ENCODE data around the gene GIGYF1.

GIGYF1 gene

GRCh38 chr7:100683659-100684533 is 10.2 kb downstream of the GIGYF1 start:
- DNase-seq, result no peak

DNA sequence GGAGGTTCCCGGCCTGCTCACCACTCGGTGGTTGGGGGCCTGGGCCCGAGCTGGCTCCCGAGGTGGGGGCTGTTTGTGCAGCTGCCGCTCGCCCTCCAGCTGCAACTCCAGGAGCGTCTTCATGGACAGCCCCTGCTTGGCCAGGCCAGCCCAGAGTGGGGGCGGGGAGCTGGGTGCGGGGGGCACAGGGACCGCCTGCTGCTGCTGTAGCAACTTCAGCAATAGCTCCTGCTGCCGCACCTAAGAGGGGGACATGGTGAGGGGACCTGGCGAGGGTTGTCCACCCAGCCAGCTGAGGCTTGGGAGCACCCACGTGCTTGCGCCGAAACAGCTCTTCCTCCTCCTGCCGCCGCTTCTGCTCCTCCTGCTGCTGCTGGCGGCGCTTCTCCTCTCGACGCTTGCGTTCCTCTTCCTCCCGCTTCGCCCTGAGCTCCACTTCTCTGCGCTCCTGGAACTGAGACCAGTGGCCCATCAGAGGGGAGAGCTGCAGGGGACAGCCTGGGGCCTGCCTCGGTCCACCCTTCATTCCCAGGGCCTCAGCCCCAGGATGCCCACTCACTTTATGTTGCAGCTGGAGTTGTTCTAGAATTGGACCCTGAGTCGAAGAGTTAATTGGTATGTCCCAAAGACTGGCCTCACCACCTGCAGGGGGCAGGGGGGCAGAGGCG is 10.9 kb downstream of the GIGYF1 start:
- no peak for DNase-seq

DNA sequence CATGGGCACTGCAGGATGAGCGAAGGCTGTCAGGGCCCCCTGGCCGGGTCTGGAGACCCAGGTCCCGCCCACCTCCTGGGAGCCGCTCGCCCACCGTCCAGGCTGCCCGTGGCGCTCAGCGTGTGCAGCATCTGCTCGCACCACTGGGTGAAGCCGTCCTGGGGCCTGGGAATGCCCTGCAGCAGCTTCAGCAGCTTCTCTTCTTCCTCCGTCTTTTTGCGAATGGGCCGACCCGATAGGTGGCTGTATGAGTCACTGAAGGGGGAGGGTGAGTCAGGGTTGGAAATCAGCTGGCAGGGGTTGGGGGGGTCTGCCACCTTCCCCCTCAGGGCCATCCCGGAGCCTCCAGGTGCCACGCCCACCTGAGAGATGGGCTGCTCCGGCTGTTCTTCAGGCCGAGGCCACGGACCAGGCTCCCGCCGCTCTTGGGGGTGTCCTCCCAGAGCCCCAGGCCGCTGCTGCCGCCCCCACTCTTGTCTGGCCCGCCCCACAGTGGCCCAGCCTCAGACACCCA is 11.8 kb downstream of the GIGYF1 start:
- DNase-seq, result no peak

DNA sequence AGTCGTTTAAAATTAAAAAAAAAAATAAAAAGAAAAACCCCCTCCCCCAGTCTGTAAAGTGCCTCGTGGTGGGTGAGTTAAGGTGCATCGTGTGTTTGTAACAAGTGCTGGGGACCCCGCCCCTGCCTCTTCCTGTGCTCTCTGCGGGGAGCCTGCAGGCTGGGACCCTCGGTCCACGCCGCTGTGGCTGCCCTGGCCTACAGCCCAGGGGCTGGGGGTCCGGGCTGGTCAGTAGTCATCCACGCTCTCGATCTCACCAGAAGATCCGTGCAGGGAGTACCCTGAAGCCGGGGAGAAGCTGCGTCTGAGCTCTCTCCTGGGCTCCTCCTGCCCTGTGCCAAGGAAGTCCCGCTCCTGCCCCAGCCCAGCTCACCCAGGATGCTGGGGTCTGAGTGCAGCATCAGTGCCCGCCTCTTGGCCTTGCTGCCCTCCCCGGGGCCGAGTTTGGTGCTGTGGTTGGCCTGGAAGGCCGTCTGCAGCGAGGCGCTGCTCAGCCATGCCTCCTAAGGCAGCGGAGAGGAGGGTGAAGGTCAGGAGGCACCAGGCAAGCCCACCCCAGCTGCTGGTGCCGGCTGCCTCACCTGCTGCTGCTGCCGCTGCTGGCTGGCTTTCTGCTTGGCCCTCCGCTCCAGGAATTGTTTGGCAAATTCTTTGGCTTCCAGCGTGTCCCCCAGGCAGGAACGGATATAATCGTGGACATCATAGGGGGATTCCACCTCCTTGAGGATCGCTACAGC is 12.4 kb downstream of the GIGYF1 start:
- no peak for DNase-seq

DNA sequence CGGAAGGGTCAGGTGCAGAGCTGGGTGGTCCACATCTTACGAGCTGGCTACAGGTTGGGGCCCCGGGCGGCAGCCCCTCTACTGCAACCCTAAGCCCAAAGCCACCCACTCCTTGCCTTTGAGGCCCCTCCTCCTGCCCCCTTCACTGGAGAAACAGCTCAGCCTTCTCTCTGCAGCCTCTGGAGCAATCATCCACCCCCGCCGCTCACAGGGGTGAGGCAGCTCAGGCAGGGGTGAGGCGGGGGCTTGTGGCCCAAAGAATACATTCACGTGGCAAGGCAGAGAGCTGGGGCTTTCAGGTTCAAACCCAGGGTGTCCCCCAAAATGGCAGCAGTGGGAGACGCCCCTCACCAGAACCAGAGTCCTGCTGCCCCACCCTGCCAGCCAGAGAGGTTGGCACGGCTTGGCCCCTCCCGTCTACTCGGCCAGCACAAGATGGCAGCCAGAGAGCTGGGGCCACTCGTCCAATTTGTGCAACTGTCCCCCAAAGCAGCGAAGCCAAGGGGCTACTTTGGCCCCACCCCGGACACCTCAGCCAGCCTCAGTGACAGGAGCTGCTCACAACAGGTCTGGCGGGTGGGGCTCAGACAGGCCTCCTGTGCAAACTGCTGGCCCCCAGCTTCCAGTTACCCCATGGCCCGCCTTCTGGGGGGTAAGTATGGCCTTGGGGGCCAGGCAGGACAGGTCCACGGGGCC is 13.3 kb downstream of the GIGYF1 start:
- no peak for DNase-seq

GRCh38 chr7:100679927-100680575 is 14.0 kb downstream of the GIGYF1 start:
- peak; percentile 63 for DNase-seq

DNA sequence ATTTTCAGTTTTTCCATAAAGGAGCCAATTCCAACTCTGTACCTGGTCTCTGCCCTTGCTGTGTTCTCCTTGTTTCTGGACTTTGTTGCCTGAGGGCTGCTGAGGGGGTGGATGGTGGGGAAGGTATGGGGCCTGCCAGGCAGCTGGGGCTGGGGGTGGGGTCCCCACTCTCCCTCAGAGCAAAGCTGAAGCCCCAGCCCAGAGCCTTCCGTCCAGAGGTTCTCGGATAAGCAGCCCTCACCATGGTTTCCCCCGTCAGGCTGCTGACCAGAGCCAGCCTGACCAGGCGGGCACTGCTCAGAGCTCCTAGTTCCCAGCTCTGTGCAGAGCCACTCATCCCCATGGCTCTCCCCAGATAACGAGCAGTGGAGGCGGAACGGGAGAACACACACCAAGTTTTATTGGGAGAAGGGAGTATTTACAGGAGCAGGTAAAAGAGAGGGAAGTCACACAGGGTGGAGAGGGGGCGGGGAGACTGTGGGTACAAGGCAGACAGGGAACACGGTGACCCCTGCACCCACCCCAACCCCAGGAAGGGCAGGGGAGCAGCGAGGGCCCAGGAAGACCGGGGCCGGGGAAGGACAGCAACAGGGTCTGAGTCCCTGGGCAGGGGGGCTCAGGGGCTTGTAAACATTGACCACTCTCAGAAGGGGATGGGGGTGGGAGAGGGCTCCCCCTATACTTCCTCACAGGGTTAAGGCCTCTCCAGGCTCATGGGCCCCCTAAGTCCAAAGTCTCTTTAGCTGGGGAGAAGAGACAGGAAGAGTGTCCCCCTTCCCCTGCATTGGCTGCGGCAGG is 14.7 kb downstream of the GIGYF1 start:
- DNase-seq, result no peak

- no peak for DNase-seq
Observed at GRCh38 chr7:100678291-100678984, 15.6 kb downstream of the GIGYF1 start.

GRCh38 chr7:100677308-100678267 is 16.5 kb downstream of the GIGYF1 start:
- DNase-seq, result no peak

DNA sequence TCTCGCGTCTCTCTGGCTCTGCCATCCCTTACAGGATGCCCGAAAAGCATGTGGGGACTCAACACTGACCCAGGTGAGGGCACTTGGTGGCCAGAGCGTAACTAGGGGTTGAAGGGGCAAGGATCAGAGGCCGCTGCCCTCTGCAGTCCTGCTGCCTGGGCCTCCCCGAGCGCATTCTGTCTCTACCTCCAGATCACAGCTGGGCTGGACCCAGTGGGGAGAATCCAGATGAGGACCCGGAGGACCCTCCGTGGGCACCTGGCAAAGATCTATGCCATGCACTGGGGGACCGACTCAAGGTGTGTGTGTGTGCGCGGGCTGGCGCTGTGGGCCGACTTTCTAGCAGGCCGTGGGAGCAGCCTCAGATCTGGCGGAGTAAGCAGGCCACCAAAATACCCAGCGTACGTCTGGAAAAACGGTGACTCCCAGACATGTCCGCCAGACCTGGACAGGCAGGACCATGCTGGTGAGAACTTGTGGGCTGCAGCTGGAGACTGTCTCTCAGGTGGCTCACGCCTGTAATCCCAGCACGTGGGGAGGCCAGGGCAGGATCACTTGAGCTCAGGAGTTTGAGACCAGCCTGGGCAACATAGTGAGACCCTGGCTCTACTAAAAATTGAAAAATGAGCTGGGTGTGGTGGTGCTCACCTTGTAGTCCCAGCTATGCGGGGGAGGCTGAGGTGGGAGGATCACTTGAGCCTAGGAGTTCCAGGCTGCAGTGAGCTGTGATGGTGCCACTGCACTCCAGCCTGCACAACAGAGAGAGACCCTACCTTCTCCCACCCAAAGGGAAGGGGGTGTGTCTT is 17.3 kb downstream of the GIGYF1 start:
- DNase-seq, result no peak

- DNase-seq, result peak; percentile 78
Observed at GRCh38 chr7:100675581-100676350, 18.3 kb downstream of the GIGYF1 start.

DNA sequence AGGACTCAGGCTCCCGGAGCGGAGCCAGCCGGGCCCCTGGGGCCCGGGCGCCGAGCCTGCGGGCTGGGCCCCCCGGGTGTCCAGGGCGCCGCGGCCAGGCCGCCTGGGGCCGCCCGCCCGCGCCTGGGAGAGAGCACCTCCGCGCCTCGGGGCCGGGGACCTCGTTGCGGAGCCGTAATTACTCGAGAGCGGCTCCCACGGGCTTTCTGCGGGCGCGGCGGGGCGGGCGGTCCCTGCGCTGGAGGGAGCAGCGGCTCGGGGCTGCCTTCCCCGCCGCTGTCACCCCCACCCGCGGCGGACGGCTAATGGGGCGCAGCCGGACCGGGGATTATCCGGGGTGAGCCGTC is 19.0 kb downstream of the GIGYF1 start:
- DNase-seq, result no peak

- peak; percentile 32 for DNase-seq
Observed at GRCh38 chr7:100674411-100675104, 19.5 kb downstream of the GIGYF1 start.

- peak; percentile 30 for DNase-seq
Observed at GRCh38 chr7:100673942-100674410, 20.1 kb downstream of the GIGYF1 start.

GRCh38 chr7:100673302-100673941 is 20.6 kb downstream of the GIGYF1 start, which contains the start of gene GNB2:
Gene GNB2 (plus strand): TSS chr7:100673740. CDS start chr7:100676266, 2,526 bp downstream.
- peak; percentile 98 for DNase-seq
